GM12891 (cell line): ENCODE results near the gene PDIK1L.
"Not testable (repeated sequence)": the region's sequence is repeated elsewhere in the genome, so short reads cannot be mapped to it uniquely, and the experiment has no call there.

Source experiments
- DNase-seq: peaks from one replicate; pipeline ENCODE4 v3.0.0; 2011; ENCODE audit warnings: low spot score; ENCODE audit not compliant: insufficient read length
- FAIRE-seq: peaks from 2 replicates; lab custom pipeline; 2011; peaks lifted over from hg19 to GRCh38; lab: Jason Lieb, UNC
- PAX5 ChIP-seq: IDR thresholded peaks from 2 replicates; pipeline ENCODE4 v1.6.1; 2011; ENCODE audit warnings: low read length, moderate library complexity, mild to moderate bottlenecking; ENCODE audit not compliant: insufficient read depth, severe bottlenecking
- POLR2A ChIP-seq: IDR thresholded peaks from 2 replicates; pipeline ENCODE4 v1.6.1; 2011; ENCODE audit warnings: low read depth, low read length, control low read depth
- POLR2AphosphoS5 ChIP-seq: IDR thresholded peaks from 2 replicates; pipeline ENCODE4 v1.6.1; 2011; ENCODE audit warnings: low read depth, low read length, control low read depth
- POU2F2 ChIP-seq: IDR thresholded peaks from 2 replicates; pipeline ENCODE4 v1.6.1; 2011; ENCODE audit warnings: low read depth, mild to moderate bottlenecking, control low read depth, low read length, moderate library complexity
- SPI1 ChIP-seq: IDR thresholded peaks from 2 replicates; pipeline ENCODE4 v1.6.1; 2011; ENCODE audit warnings: low read depth, low read length, control low read depth
- TAF1 ChIP-seq: IDR thresholded peaks from 2 replicates; pipeline ENCODE4 v1.6.1; 2011; ENCODE audit warnings: low read depth, low read length, control low read depth

PDIK1L gene

GRCh38 chr1:26099780-26100179 lies 11.8 kb upstream of the PDIK1L start:
- no peak for FAIRE-seq
- DNase-seq: no peak
- no peak for TF ChIP-seq POLR2A
- TF ChIP-seq PAX5: no peak
- no peak for TF ChIP-seq SPI1
- no peak for TF ChIP-seq POU2F2
- no peak for TF ChIP-seq POLR2AphosphoS5
- no peak for TF ChIP-seq TAF1

- DNase-seq, FAIRE-seq: not testable (repeated sequence)
Observed at GRCh38 chr1:26100204-26100603, 11.4 kb upstream of the PDIK1L start.

GRCh38 chr1:26102119-26102518 lies 9.5 kb upstream of the PDIK1L start:
- TF ChIP-seq PAX5: no peak
- DNase-seq (no peak), FAIRE-seq (no peak)

GRCh38 chr1:26102526-26102925 lies 9.1 kb upstream of the PDIK1L start:
- no peak for TF ChIP-seq POLR2A
- no peak for TF ChIP-seq SPI1
- no peak for TF ChIP-seq POU2F2
- no peak for TF ChIP-seq POLR2AphosphoS5
- no peak for TF ChIP-seq PAX5
- no peak for TF ChIP-seq TAF1

GRCh38 chr1:26105226-26105548 lies 6.4 kb upstream of the PDIK1L start:
- FAIRE-seq: not testable (repeated sequence)

More at GRCh38 chr1:26102526-26102925, 9.1 kb upstream of the PDIK1L start:
- FAIRE-seq (no peak), DNase-seq (no peak)

GRCh38 chr1:26109229-26110164 lies 2.1 kb upstream of the PDIK1L start:
- no peak for FAIRE-seq

More at GRCh38 chr1:26105226-26105548, 6.4 kb upstream of the PDIK1L start:
- DNase-seq: not testable (repeated sequence)

GRCh38 chr1:26110731-26111529 lies 694 bp upstream of the PDIK1L start:
- DNase-seq (peak; percentile 80), FAIRE-seq (peak; percentile 76)
- TF ChIP-seq SPI1: no peak
- TF ChIP-seq TAF1: peak; percentile 62; the same call in 1 of the 2 replicates
- peak; percentile 25; the same call in 1 of the 2 replicates for TF ChIP-seq POLR2AphosphoS5

More at GRCh38 chr1:26109229-26110164, 2.1 kb upstream of the PDIK1L start:
- DNase-seq: no peak
- TF ChIP-seq POLR2A: no peak
- no peak for TF ChIP-seq SPI1
- TF ChIP-seq POU2F2: no peak
- no peak for TF ChIP-seq PAX5
- no peak for TF ChIP-seq POLR2AphosphoS5
- no peak for TF ChIP-seq TAF1

- TF ChIP-seq PAX5 (no peak), POU2F2 (no peak), POLR2A (0 out of 2 replicates have a peak, but pooled peaks have one; percentile 37), TAF1 (no peak), POLR2AphosphoS5 (no peak), SPI1 (peak; percentile 93)
- no peak for FAIRE-seq
- DNase-seq: no peak
Observed at GRCh38 chr1:26112407-26112775, 767 bp downstream of the PDIK1L start.

- TF ChIP-seq POLR2A: no peak
- TF ChIP-seq POU2F2: no peak
- TF ChIP-seq SPI1: no peak
- no peak for TF ChIP-seq POLR2AphosphoS5
- TF ChIP-seq TAF1: no peak
- TF ChIP-seq PAX5: no peak
- FAIRE-seq (peak; percentile 9), DNase-seq (no peak)
Observed at GRCh38 chr1:26114165-26114927, 2.7 kb downstream of the PDIK1L start.

- peak; percentile 63 for FAIRE-seq
- no peak for DNase-seq
- no peak for TF ChIP-seq POU2F2
- TF ChIP-seq POLR2A: no peak
- no peak for TF ChIP-seq POLR2AphosphoS5
- TF ChIP-seq PAX5: no peak
- TF ChIP-seq SPI1: no peak
- TF ChIP-seq TAF1: no peak
Observed at GRCh38 chr1:26119892-26120608, 8.4 kb downstream of the PDIK1L start.
